Panc1 (cell line): Measurements from ENCODE around the gene TFAM. TPM values are rescaled to one million over a fixed set of nuclear protein-coding genes. Genes with fewer than 3 reads are reported as not detected.

ENCODE experiments used
- ATAC-seq: fragments of 200-7000 bp; cut with Tn5 transposase; 2 replicates; pipeline ENCODE4 v1.9.1; 2020; ENCODE audit warnings: mild to moderate bottlenecking, moderate library complexity
- BruUV-seq: library from RNA; stranded (reverse); fragments of 400-500 nt; replicated peaks from 2 replicates; lab custom pipeline; 2021; lab: Mats Ljungman, UMichigan
- CTCF ChIA-PET: fragments of 300-600 bp; sonication (Branson Sonifier 250); formaldehyde crosslinking; loops from one replicate; lab custom pipeline; 2022; ENCODE audit warnings: antibody characterized with exemption; lab: Charles Lee
- POLR2A ChIA-PET: fragments of 300-600 bp; sonication (Branson Sonifier 250); formaldehyde crosslinking; loops from one replicate; lab custom pipeline; 2022; ENCODE audit warnings: antibody characterized with exemption; lab: Charles Lee
- DNase-seq: peaks from one replicate; pipeline ENCODE4 v3.0.0-alpha.2; 2010; ENCODE audit warnings: low read depth, low spot score
- H3K27ac ChIP-seq: 2 replicates; pipeline ENCODE4 v1.5.1; 2011; ENCODE audit warnings: mild to moderate bottlenecking, low read length, inconsistent platforms
- H3K27me3 ChIP-seq: fragments of 200-500 bp; sonication (Bioruptor generic); 2 replicates; pipeline ENCODE4 v1.6.0; 2014; ENCODE audit warnings: low read length, inconsistent platforms; ENCODE audit not compliant: control insufficient read depth, insufficient read depth
- H3K36me3 ChIP-seq: fragments of 200-500 bp; sonication (Bioruptor generic); 2 replicates; pipeline ENCODE4 v1.5.1; 2014; ENCODE audit warnings: inconsistent platforms, mild to moderate bottlenecking, low read length, moderate library complexity; ENCODE audit not compliant: control insufficient read depth, insufficient read depth
- H3K4me1 ChIP-seq: 2 replicates; pipeline ENCODE4 v1.5.1; 2011; ENCODE audit warnings: inconsistent platforms, mild to moderate bottlenecking, low read length, moderate library complexity; ENCODE audit not compliant: control insufficient read depth, insufficient read depth
- H3K4me3 ChIP-seq, 2 experiments: 2 replicates each; pipeline ENCODE4 v1.5.1; 2011 to 2012; ENCODE audit warnings: low read depth in 2 of 2, low read length in 2 of 2, mild to moderate bottlenecking in 2 of 2, inconsistent platforms in 1 of 2, moderate library complexity in 1 of 2
- H3K9me3 ChIP-seq: fragments of 200-500 bp; sonication (Bioruptor generic); 2 replicates; pipeline ENCODE4 v1.5.1; 2014; ENCODE audit warnings: low read depth, mild to moderate bottlenecking, inconsistent platforms, low read length, moderate library complexity; ENCODE audit not compliant: control insufficient read depth, insufficient read depth
- POLR2AphosphoS5 ChIP-seq: IDR thresholded peaks from 2 replicates; pipeline ENCODE4 v1.6.1; 2012; ENCODE audit warnings: mild to moderate bottlenecking, low read depth, low read length, moderate library complexity
- REST ChIP-seq, 2 experiments: IDR thresholded peaks; 2 replicates each; pipeline ENCODE4 v1.6.1; 2011 to 2012; ENCODE audit warnings: low read depth in 2 of 2, control low read depth in 1 of 2, low read length in 1 of 2, mild to moderate bottlenecking in 1 of 2, moderate library complexity in 1 of 2; ENCODE audit not compliant: insufficient read depth in 1 of 2
- SIN3A ChIP-seq: IDR thresholded peaks from 2 replicates; pipeline ENCODE4 v1.6.1; 2012; ENCODE audit warnings: low read depth, mild to moderate bottlenecking, low read length, moderate library complexity, borderline replicate concordance; ENCODE audit not compliant: insufficient read depth
- TCF7L2 ChIP-seq: IDR thresholded peaks from 2 replicates; pipeline ENCODE4 v1.6.1; 2011; ENCODE audit warnings: mild to moderate bottlenecking, low read depth, low read length, inconsistent platforms
- in situ Hi-C: cut with HindIII; loops from 2 replicates; pipeline ENCODE4 v1.10.0; 2016; ENCODE audit warnings: low sequenced_read_pairs, low pct_unique_long_range_greater_than_20kb
- intact Hi-C: fragments of 100-400 bp; cut with micrococcal nuclease; formaldehyde crosslinking; loops from one replicate; pipeline ENCODE4 v1.10.0; 2022; ENCODE audit not compliant: unreplicated experiment
- total RNA-seq: library from RNA; stranded (reverse); gene quantifications from one replicate; pipeline ENCODE4 v1.2.1, GENCODE V29; 2021; ENCODE audit not compliant: unreplicated experiment
- TF ChIP-seq, protein P1 (sequence below): fragments of 450-650 bp; IDR thresholded peaks from 2 replicates; pipeline ENCODE4 v1.5.1; 2017; ENCODE audit warnings: mild to moderate bottlenecking

The TFAM gene
- total RNA-seq, 1 experiment from 2014 or later, result 78.2 TPM

GRCh38 chr10:58396057-58396456 lies 10.8 kb downstream of the TFAM start:
- TF ChIP-seq TCF7L2, result no peak
- TF ChIP-seq REST (IDR thresholded peaks at IDR 0.05; ENCODE audit: insufficient read depth in 1 of 2, low read depth in 2 of 2, low read length in 1 of 2), result no peak
- TF ChIP-seq POLR2AphosphoS5, result no peak
- TF ChIP-seq, protein P1, sequence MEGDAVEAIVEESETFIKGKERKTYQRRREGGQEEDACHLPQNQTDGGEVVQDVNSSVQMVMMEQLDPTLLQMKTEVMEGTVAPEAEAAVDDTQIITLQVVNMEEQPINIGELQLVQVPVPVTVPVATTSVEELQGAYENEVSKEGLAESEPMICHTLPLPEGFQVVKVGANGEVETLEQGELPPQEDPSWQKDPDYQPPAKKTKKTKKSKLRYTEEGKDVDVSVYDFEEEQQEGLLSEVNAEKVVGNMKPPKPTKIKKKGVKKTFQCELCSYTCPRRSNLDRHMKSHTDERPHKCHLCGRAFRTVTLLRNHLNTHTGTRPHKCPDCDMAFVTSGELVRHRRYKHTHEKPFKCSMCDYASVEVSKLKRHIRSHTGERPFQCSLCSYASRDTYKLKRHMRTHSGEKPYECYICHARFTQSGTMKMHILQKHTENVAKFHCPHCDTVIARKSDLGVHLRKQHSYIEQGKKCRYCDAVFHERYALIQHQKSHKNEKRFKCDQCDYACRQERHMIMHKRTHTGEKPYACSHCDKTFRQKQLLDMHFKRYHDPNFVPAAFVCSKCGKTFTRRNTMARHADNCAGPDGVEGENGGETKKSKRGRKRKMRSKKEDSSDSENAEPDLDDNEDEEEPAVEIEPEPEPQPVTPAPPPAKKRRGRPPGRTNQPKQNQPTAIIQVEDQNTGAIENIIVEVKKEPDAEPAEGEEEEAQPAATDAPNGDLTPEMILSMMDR, result no peak
- no peak for TF ChIP-seq SIN3A
- ATAC-seq (no peak), DNase-seq (no peak)
- no TSS peak for BruUV-seq
- no peak overlapping the region for H3K27ac ChIP-seq
- H3K9me3 ChIP-seq, result no peaks in the 10 kb centered on the region
- H3K36me3 ChIP-seq, result peaks cover 48% of the 10 kb centered on the region
- in situ Hi-C loops, result no loop called here
- ChIA-PET CTCF (no interaction called here), POLR2A (no interaction called here)
- intact Hi-C loops, result loop anchor here (5.0 kb wide), 1 partner anchor 94 kb away; no protein-coding TSS in a partner anchor
- no peaks in the 10 kb centered on the region for H3K4me1 ChIP-seq
- no peak overlapping the region for H3K4me3 ChIP-seq
- no peaks in the 10 kb centered on the region for H3K27me3 ChIP-seq

- no peak overlapping the region for H3K27ac ChIP-seq
- H3K4me3 ChIP-seq, result no peak overlapping the region
- no peaks in the 10 kb centered on the region for H3K4me1 ChIP-seq
- H3K36me3 ChIP-seq, result peaks cover 37% of the 10 kb centered on the region
- intact Hi-C loops, result loop anchor here (5.0 kb wide), 1 partner anchor 96 kb away; no protein-coding TSS in a partner anchor
- ChIA-PET POLR2A (no interaction called here), CTCF (no interaction called here)
- no peaks in the 10 kb centered on the region for H3K9me3 ChIP-seq
- H3K27me3 ChIP-seq, result no peaks in the 10 kb centered on the region
- DNase-seq, result no peak
- in situ Hi-C loops, result no loop called here
- BruUV-seq, result no TSS peak
- ATAC-seq, result no peak
- TF ChIP-seq REST (IDR thresholded peaks at IDR 0.05; ENCODE audit: insufficient read depth in 1 of 2, low read depth in 2 of 2, low read length in 1 of 2), result no peak
- no peak for TF ChIP-seq POLR2AphosphoS5
- TF ChIP-seq, protein P1, result no peak
- TF ChIP-seq SIN3A, result no peak
- no peak for TF ChIP-seq TCF7L2
Observed at GRCh38 chr10:58397830-58398229, 12.6 kb downstream of the TFAM start.
